OCI-LY7 (cell line): Measurements from ENCODE around the gene PALLD.
"Not testable (repeated sequence)": the region's sequence is repeated elsewhere in the genome, so short reads cannot be mapped to it uniquely, and the experiment has no call there.

Source experiments
- EZH2phosphoT487 ChIP-seq: fragments of 200-600 bp; sonication (generic); IDR thresholded peaks from 2 replicates; pipeline ENCODE4 v1.6.1; 2018; ENCODE audit warnings: low read depth, borderline replicate concordance, mild to moderate bottlenecking, mixed run types, antibody characterized with exemption, low read length, moderate library complexity, mixed read lengths
- TF ChIP-seq, protein P1 (sequence below): fragments of 200-600 bp; sonication (generic); conservative IDR thresholded peaks from 2 replicates; pipeline ENCODE4 v1.5.1; 2014; ENCODE audit warnings: mild to moderate bottlenecking, antibody characterized with exemption, low read length, moderate library complexity, mixed read lengths

DNA sequence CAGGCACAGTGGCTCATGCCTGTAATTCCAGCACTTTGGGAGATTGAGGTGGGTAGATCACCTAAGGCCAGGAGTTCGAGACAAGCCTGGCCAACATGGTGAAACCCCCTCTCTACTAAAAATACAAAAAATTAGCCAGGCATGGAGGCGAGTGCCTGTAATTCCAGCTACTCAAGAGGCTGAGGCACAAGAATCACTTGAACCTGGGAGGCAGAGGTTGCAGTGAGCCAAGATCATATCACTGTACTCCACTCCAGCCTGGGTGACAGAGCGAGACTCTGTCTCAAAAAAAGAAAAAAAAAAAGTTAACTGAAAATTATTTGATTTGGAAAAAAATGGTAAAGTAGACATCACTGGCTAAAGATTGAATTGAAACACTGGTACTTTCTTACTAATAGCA, 17.0 kb downstream of the PALLD start:
- TF ChIP-seq, protein P1, sequence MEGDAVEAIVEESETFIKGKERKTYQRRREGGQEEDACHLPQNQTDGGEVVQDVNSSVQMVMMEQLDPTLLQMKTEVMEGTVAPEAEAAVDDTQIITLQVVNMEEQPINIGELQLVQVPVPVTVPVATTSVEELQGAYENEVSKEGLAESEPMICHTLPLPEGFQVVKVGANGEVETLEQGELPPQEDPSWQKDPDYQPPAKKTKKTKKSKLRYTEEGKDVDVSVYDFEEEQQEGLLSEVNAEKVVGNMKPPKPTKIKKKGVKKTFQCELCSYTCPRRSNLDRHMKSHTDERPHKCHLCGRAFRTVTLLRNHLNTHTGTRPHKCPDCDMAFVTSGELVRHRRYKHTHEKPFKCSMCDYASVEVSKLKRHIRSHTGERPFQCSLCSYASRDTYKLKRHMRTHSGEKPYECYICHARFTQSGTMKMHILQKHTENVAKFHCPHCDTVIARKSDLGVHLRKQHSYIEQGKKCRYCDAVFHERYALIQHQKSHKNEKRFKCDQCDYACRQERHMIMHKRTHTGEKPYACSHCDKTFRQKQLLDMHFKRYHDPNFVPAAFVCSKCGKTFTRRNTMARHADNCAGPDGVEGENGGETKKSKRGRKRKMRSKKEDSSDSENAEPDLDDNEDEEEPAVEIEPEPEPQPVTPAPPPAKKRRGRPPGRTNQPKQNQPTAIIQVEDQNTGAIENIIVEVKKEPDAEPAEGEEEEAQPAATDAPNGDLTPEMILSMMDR = not testable (repeated sequence)
- TF ChIP-seq EZH2phosphoT487 = not testable (repeated sequence)
